Mesenchymal stem cell (in vitro differentiated cells and primary cell): ENCODE data around the gene NHEJ1.

Source experiments
- DNase-seq: peaks from one replicate; pipeline ENCODE4 v3.0.0-alpha.2; 2013
- H2AFZ ChIP-seq: one replicate; pipeline ENCODE4 v1.6.1; 2013; ENCODE audit warnings: low read depth, mild to moderate bottlenecking, control low read depth, inconsistent platforms, low read length, moderate library complexity
- H2AK5ac ChIP-seq: 2 replicates; pipeline ENCODE4 v1.6.1; 2013; ENCODE audit warnings: low read length, moderate library complexity, mild to moderate bottlenecking, inconsistent platforms; ENCODE audit not compliant: severe bottlenecking
- H2BK120ac ChIP-seq: one replicate; pipeline ENCODE4 v1.6.1; 2013; ENCODE audit warnings: low read depth, mild to moderate bottlenecking, inconsistent platforms, low read length, moderate library complexity
- H2BK12ac ChIP-seq, 2 experiments: one replicate each; pipeline ENCODE4 v1.6.1; 2013; ENCODE audit warnings: inconsistent platforms in 2 of 2, low read length in 2 of 2, mild to moderate bottlenecking in 2 of 2, moderate library complexity in 2 of 2, control low read depth in 1 of 2
- H2BK15ac ChIP-seq: one replicate; pipeline ENCODE4 v1.6.1; 2013; ENCODE audit warnings: mild to moderate bottlenecking, low read depth, inconsistent platforms; ENCODE audit not compliant: poor library complexity, severe bottlenecking
- H2BK5ac ChIP-seq: 2 replicates; pipeline ENCODE4 v1.6.1; 2013; ENCODE audit warnings: low read depth, mild to moderate bottlenecking, low read length, control low read depth, inconsistent platforms; ENCODE audit not compliant: poor library complexity, severe bottlenecking
- H3K14ac ChIP-seq, 2 experiments: one replicate each; pipeline ENCODE4 v1.6.1; 2013; ENCODE audit warnings: inconsistent platforms in 2 of 2, low read length in 2 of 2, control low read depth in 1 of 2, mild to moderate bottlenecking in 1 of 2, moderate library complexity in 1 of 2
- H3K18ac ChIP-seq, 2 experiments: one replicate each; pipeline ENCODE4 v1.6.1; 2013; ENCODE audit warnings: inconsistent platforms in 2 of 2, low read length in 2 of 2, control low read depth in 1 of 2, low read depth in 1 of 2, mild to moderate bottlenecking in 1 of 2
- H3K23ac ChIP-seq, 2 experiments: one replicate each; pipeline ENCODE4 v1.6.1; 2013; ENCODE audit warnings: inconsistent platforms in 2 of 2, low read length in 2 of 2, mild to moderate bottlenecking in 2 of 2, moderate library complexity in 2 of 2, control low read depth in 1 of 2
- H3K27ac ChIP-seq: 2 replicates; pipeline ENCODE4 v1.5.1; 2013; ENCODE audit warnings: mild to moderate bottlenecking, moderate library complexity, low read length, control low read depth, inconsistent platforms; ENCODE audit not compliant: poor library complexity, severe bottlenecking
- H3K27me3 ChIP-seq, 2 experiments: 2 replicates each; pipeline versions ENCODE4 v1.6.1 to v1.7.0; 2013; ENCODE audit warnings: low read length in 2 of 2, mild to moderate bottlenecking in 2 of 2, moderate library complexity in 2 of 2, control low read depth in 1 of 2, inconsistent platforms in 1 of 2; ENCODE audit not compliant: control insufficient read depth in 1 of 2, insufficient read depth in 1 of 2
- H3K36me3 ChIP-seq, 2 experiments: 2 replicates each; pipeline versions ENCODE4 v1.6.1 to v1.7.0; 2013; ENCODE audit warnings: low read length in 2 of 2, control low read depth in 1 of 2, inconsistent platforms in 1 of 2, low read depth in 1 of 2, mild to moderate bottlenecking in 1 of 2; ENCODE audit not compliant: insufficient read depth in 2 of 2, control insufficient read depth in 1 of 2
- H3K4ac ChIP-seq, 2 experiments: one replicate each; pipeline ENCODE4 v1.6.1; 2013; ENCODE audit warnings: inconsistent platforms in 2 of 2, low read length in 2 of 2, mild to moderate bottlenecking in 2 of 2, moderate library complexity in 2 of 2, control low read depth in 1 of 2, low read depth in 1 of 2
- H3K4me1 ChIP-seq: 2 replicates; pipeline ENCODE4 v1.6.1; 2013; ENCODE audit warnings: low read depth, low read length, control low read depth; ENCODE audit not compliant: control insufficient read depth, insufficient read depth
- H3K4me2 ChIP-seq: 2 replicates; pipeline ENCODE4 v1.6.1; 2013; ENCODE audit warnings: low read length, mild to moderate bottlenecking, inconsistent platforms; ENCODE audit not compliant: poor library complexity, severe bottlenecking
- H3K4me3 ChIP-seq, 2 experiments: 2 replicates each; pipeline versions ENCODE4 v1.5.1 to v1.7.0; 2013; ENCODE audit warnings: low read length in 2 of 2, mild to moderate bottlenecking in 2 of 2, control low read depth in 1 of 2, low read depth in 1 of 2; ENCODE audit not compliant: insufficient read depth in 1 of 2
- H3K79me1 ChIP-seq: replicated peaks from 2 replicates; pipeline ENCODE4 v1.6.1; 2013; ENCODE audit warnings: mild to moderate bottlenecking, control low read depth, low read length, inconsistent platforms; ENCODE audit not compliant: poor library complexity, severe bottlenecking
- H3K9ac ChIP-seq: 2 replicates; pipeline ENCODE4 v1.7.0; 2013; ENCODE audit warnings: mild to moderate bottlenecking, low read length, moderate library complexity
- H3K9me3 ChIP-seq: 2 replicates; pipeline ENCODE4 v1.7.0; 2013; ENCODE audit warnings: mild to moderate bottlenecking, low read length; ENCODE audit not compliant: control insufficient read depth
- H4K8ac ChIP-seq: one replicate; pipeline ENCODE4 v1.6.1; 2013; ENCODE audit warnings: inconsistent platforms, mild to moderate bottlenecking, low read length, moderate library complexity
- H4K91ac ChIP-seq: one replicate; pipeline ENCODE4 v1.6.1; 2013; ENCODE audit warnings: mild to moderate bottlenecking, low read length, inconsistent platforms
- WGBS: methylation state at CpG from one replicate; pipeline ENCODE4 v1.1.7; 2013; ENCODE audit warnings: mixed read lengths; 5-methylcytosine and 5-hydroxymethylcytosine counted together

The NHEJ1 gene

DNA sequence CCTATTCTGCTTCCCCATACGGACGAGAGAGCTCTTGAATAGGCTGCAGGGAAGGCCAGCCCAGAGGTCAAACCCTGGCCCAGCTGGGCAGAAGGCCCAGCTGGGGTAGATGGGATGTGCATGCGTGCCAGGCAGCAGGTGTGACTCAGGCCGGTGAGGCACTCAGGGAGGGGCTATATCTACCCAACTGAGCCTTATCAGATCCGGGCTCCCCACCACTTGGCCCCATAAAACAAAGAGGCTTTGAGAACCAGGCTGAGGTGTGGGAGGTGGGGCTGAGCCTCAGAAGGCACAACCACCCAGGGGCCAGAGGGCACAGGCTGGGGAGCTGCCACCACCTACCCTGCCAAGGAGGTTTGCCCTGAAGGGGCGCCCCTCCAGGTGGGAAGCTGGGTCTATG, 111.3 kb downstream of the NHEJ1 start:
- no peak overlapping the region for H4K91ac ChIP-seq
- H3K4me3 ChIP-seq = no peak overlapping the region
- 88% methylated on average over 4 of the region's 6 CpGs for WGBS
- H3K36me3 ChIP-seq = no peaks in the 10 kb centered on the region
- no peak for DNase-seq
- peaks cover 1% of the 10 kb centered on the region for H3K4me1 ChIP-seq
- no peak overlapping the region for H3K27ac ChIP-seq
- H2BK12ac ChIP-seq = no peak overlapping the region
- no peak overlapping the region for H2BK15ac ChIP-seq
- no peak overlapping the region for H3K4me2 ChIP-seq
- H3K9me3 ChIP-seq = no peaks in the 10 kb centered on the region
- H3K79me1 ChIP-seq = no peaks in the 10 kb centered on the region
- no peak overlapping the region for H2AFZ ChIP-seq
- H4K8ac ChIP-seq = no peak overlapping the region
- no peak overlapping the region for H3K9ac ChIP-seq
- no peak overlapping the region for H3K23ac ChIP-seq
- peaks cover 79 to 80% of the 10 kb centered on the region in 2 experiments for H3K27me3 ChIP-seq
- H3K18ac ChIP-seq = no peak overlapping the region
- no peak overlapping the region for H3K4ac ChIP-seq
- no peak overlapping the region for H2BK5ac ChIP-seq
- H3K14ac ChIP-seq = no peak overlapping the region
- no peak overlapping the region for H2BK120ac ChIP-seq
- no peak overlapping the region for H2AK5ac ChIP-seq

- Histone ChIP-seq H2BK15ac (no peak overlapping the region), H3K4me3 (no peak overlapping the region), H3K4ac (no peak overlapping the region), H3K18ac (no peak overlapping the region), H3K14ac (no peak overlapping the region), H3K27me3 (peaks cover 85 to 87% of the 10 kb centered on the region in 2 experiments), H2BK120ac (no peak overlapping the region), H4K8ac (no peak overlapping the region), H3K27ac (no peak overlapping the region), H3K4me1 (peaks cover 3% of the 10 kb centered on the region), H3K23ac (no peak overlapping the region), H3K9ac (no peak overlapping the region), H3K9me3 (no peaks in the 10 kb centered on the region), H4K91ac (no peak overlapping the region), H3K79me1 (no peaks in the 10 kb centered on the region), H2BK12ac (no peak overlapping the region), H2AFZ (no peak overlapping the region), H2AK5ac (no peak overlapping the region), H3K36me3 (no peaks in the 10 kb centered on the region), H2BK5ac (no peak overlapping the region), H3K4me2 (no peak overlapping the region)
- WGBS = 10% methylated on average over 6 of the region's 6 CpGs
- DNase-seq = peak; percentile 45
These were observed 114.6 kb downstream of the NHEJ1 start for GRCh38 chr2:219045937-219046550.

DNA sequence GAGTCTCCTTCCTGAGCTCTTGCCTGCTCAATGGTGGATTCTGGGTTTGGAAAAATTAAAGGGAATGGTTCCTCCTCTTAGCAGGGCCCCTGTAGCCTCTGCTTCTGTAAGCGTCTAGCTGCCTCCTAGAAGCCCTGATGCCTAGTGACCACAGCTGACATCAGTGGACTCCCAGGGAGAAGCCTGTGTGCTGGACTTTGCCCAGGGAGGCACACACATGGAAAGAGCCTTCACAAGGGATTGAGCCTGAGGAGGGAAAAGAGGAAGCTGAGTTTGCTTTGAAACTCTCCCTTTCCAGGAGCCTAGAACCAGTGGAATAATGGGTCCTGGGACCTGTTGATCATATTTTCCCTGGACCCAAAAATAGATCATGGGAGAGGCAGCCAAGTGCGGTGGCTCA, 117.9 kb downstream of the NHEJ1 start:
- Histone ChIP-seq H3K4me2 (no peak overlapping the region), H4K8ac (no peak overlapping the region), H3K23ac (no peak overlapping the region), H2AK5ac (no peak overlapping the region), H3K79me1 (no peaks in the 10 kb centered on the region), H3K4ac (no peak overlapping the region), H3K36me3 (no peaks in the 10 kb centered on the region), H2BK120ac (no peak overlapping the region), H3K14ac (no peak overlapping the region), H3K9ac (no peak overlapping the region), H2BK15ac (no peak overlapping the region), H3K27me3 (peaks cover 79 to 89% of the 10 kb centered on the region in 2 experiments), H2AFZ (no peak overlapping the region), H2BK12ac (no peak overlapping the region), H3K4me3 (no peak overlapping the region), H4K91ac (no peak overlapping the region), H3K4me1 (peaks cover 2% of the 10 kb centered on the region), H3K18ac (no peak overlapping the region), H3K27ac (no peak overlapping the region), H3K9me3 (no peaks in the 10 kb centered on the region), H2BK5ac (no peak overlapping the region)
- 77% methylated on average over 2 of the region's 2 CpGs for WGBS
- DNase-seq = no peak

DNA sequence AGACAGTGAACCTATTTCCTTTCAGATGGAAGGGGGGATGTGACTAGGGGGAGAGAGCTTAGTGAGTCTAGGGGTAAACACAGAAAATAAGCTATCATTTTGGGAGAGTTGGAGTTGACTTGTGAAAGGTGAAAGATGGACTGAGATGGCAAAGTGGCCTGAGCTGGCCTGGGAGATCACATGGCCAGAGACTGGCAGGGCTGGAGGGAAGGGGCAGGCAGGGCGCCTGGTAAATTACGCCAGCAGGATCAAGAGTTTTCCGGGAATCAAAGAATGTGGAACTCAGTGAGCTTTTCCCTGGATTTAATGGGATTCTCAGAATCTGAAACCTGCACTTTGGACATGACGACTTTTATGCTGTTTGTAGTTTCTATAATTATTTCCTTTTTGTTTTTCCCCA, 118.5 kb downstream of the NHEJ1 start:
- Histone ChIP-seq H2BK15ac (no peak overlapping the region), H2BK5ac (no peak overlapping the region), H2AK5ac (no peak overlapping the region), H3K79me1 (no peaks in the 10 kb centered on the region), H3K4me3 (no peak overlapping the region), H3K4ac (no peak overlapping the region), H3K4me1 (peaks cover 2% of the 10 kb centered on the region), H3K9me3 (no peaks in the 10 kb centered on the region), H3K14ac (no peak overlapping the region), H4K91ac (no peak overlapping the region), H3K18ac (no peak overlapping the region), H2BK120ac (no peak overlapping the region), H2BK12ac (no peak overlapping the region), H4K8ac (no peak overlapping the region), H3K23ac (no peak overlapping the region), H3K4me2 (no peak overlapping the region), H3K36me3 (no peaks in the 10 kb centered on the region), H3K27ac (no peak overlapping the region), H3K27me3 (peaks cover 78 to 88% of the 10 kb centered on the region in 2 experiments), H2AFZ (no peak overlapping the region), H3K9ac (no peak overlapping the region)
- 96% methylated on average over 3 of the region's 4 CpGs for WGBS
- DNase-seq = no peak
